Ascending aorta (tissue), 2 donors: Measurements from ENCODE around the gene PDX1. TPM values are rescaled to one million over a fixed set of nuclear protein-coding genes. Genes with fewer than 3 reads are reported as not detected.
A peak's percentile ranks its signal among the peaks of the same experiment; 100 is the strongest.

Experiments used
- DNase-seq, 2 donors: peaks; one replicate each; pipeline ENCODE4 v3.0.0-alpha.2; 2019; ENCODE audit warnings: low spot score in 2 of 2
- H3K27ac ChIP-seq, 2 donors: fragments of 200-600 bp; sonication (generic); one replicate each; pipeline ENCODE4 v1.5.1; 2016 to 2017; ENCODE audit warnings: mild to moderate bottlenecking in 1 of 2
- H3K27me3 ChIP-seq: fragments of 200-600 bp; sonication (generic); one replicate; pipeline ENCODE4 v1.5.1; 2017
- H3K36me3 ChIP-seq, 2 donors: fragments of 200-600 bp; sonication (generic); one replicate each; pipeline ENCODE4 v1.5.1; 2016
- H3K4me1 ChIP-seq, 2 donors: fragments of 200-600 bp; sonication (generic); one replicate each; pipeline ENCODE4 v1.5.1; 2016 to 2017; ENCODE audit warnings: mild to moderate bottlenecking in 1 of 2
- H3K4me3 ChIP-seq, 2 donors: fragments of 200-600 bp; sonication (generic); one replicate each; pipeline ENCODE4 v1.5.1; 2016 to 2017; ENCODE audit warnings: mild to moderate bottlenecking in 1 of 2
- H3K9me3 ChIP-seq, 2 donors: fragments of 200-600 bp; sonication (generic); one replicate each; pipeline ENCODE4 v1.5.1; 2016
- intact Hi-C: fragments of 100-400 bp; cut with DNase I; formaldehyde crosslinking; loops from one replicate; pipeline ENCODE4 v1.15.1; 2023
- total RNA-seq: library from RNA; depleted of rRNA; stranded (reverse); fragments of >200 nt; gene quantifications from one replicate; pipeline ENCODE4 v1.1.0, GENCODE V29; 2016
- TF ChIP-seq, protein P1 (sequence below), 3 experiments: fragments of 200-600 bp in 2 of 3; fragments of 450-650 bp in 1 of 3; sonication (generic) in 2 of 3; IDR thresholded peaks; one replicate each; pipeline ENCODE4 v1.5.1; 2016 to 2019; ENCODE audit warnings: antibody characterized with exemption in 3 of 3, mild to moderate bottlenecking in 1 of 3, moderate library complexity in 1 of 3

Gene PDX1
- total RNA-seq, 1 donor from 2014 or later, result not detected

GRCh38 chr13:27933580-27934328, 14.0 kb downstream of the PDX1 start:
- Histone ChIP-seq H3K27me3 (peaks cover 4% of the 10 kb centered on the region), H3K9me3 (no peaks in the 10 kb centered on the region), H3K4me1 (no peaks in the 10 kb centered on the region), H3K27ac (no peak overlapping the region), H3K36me3 (no peaks in the 10 kb centered on the region), H3K4me3 (no peak overlapping the region)
- TF ChIP-seq, protein P1, sequence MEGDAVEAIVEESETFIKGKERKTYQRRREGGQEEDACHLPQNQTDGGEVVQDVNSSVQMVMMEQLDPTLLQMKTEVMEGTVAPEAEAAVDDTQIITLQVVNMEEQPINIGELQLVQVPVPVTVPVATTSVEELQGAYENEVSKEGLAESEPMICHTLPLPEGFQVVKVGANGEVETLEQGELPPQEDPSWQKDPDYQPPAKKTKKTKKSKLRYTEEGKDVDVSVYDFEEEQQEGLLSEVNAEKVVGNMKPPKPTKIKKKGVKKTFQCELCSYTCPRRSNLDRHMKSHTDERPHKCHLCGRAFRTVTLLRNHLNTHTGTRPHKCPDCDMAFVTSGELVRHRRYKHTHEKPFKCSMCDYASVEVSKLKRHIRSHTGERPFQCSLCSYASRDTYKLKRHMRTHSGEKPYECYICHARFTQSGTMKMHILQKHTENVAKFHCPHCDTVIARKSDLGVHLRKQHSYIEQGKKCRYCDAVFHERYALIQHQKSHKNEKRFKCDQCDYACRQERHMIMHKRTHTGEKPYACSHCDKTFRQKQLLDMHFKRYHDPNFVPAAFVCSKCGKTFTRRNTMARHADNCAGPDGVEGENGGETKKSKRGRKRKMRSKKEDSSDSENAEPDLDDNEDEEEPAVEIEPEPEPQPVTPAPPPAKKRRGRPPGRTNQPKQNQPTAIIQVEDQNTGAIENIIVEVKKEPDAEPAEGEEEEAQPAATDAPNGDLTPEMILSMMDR (IDR thresholded peaks at IDR 0.05), result no peak
- DNase-seq, result no peak
- intact Hi-C loops, result no loop called here

DNA sequence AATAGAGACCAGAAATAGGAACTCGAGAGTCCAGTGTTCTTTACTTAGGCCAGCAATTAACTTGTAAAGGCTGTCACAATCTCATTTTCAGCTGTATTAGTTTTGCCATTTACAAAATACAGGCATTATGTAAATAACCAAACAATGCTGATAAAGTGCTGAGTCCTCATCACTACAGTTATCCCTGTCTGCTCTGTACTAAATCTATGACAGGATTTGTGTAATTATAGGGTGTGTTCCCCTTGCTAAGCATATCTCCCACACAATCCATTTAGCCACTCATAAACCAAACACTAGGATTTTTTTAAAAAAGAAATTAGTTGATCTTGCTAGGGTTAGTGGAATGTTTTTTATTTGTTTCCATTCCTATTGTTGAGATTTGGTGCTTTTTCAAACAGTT, 23.2 kb downstream of the PDX1 start:
- Histone ChIP-seq H3K27me3 (no peaks in the 10 kb centered on the region), H3K27ac (no peak overlapping the region), H3K4me1 (no peaks in the 10 kb centered on the region), H3K9me3 (peaks cover 7% of the 10 kb centered on the region in 2 donors), H3K4me3 (no peak overlapping the region), H3K36me3 (no peaks in the 10 kb centered on the region)
- no peak for DNase-seq
- intact Hi-C loops, result no loop called here
- TF ChIP-seq, protein P1 (IDR thresholded peaks at IDR 0.05), result no peak

DNA sequence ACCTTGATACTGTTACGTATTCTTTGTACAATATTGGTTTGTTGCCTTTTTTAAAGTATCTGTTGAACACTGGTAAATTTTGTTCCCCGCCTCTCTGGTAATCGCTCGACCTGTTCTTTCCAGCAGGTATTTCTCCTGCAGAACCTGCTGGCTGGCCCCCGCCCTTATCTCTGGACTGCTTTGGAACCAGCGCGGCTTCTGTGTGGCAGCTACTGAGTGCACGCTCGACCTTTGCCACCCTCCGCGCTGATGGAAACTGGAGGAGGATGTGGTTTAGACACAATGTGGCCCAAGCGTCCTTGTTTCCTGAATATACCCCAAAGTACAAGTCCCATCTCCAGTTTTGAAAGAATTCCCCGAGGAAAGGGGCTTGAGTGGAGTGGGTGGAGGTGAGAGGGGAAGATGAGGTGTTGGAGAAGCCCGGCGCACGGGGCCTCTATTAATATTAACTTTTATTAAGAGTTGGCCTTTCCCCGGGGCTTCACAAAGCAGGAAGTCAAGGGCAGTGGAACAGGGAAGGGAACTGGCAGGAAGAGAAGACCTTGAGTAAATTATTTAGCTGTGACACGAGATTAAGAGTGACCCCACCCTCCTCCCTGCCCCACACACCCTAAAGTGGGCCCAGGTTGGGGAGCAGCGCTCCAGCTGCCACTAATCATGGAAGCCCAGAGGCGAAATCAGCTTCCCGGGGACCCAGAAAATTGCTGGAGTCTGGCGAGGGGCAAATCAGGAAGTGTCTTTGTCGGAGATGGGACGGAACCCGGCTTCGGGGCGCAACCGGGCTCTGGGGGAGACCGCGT, 33.3 kb downstream of the PDX1 start:
- Histone ChIP-seq H3K9me3 (no peaks in the 10 kb centered on the region), H3K27me3 (peaks cover 3% of the 10 kb centered on the region), H3K4me1 (peaks cover 2 to 9% of the 10 kb centered on the region in 2 donors), H3K4me3 (peak overlapping the region; percentile 49 to 59), H3K27ac (no peak overlapping the region), H3K36me3 (no peaks in the 10 kb centered on the region)
- no peak for DNase-seq
- intact Hi-C loops, result no loop called here
- TF ChIP-seq, protein P1 (IDR thresholded peaks at IDR 0.05), result no peak

DNA sequence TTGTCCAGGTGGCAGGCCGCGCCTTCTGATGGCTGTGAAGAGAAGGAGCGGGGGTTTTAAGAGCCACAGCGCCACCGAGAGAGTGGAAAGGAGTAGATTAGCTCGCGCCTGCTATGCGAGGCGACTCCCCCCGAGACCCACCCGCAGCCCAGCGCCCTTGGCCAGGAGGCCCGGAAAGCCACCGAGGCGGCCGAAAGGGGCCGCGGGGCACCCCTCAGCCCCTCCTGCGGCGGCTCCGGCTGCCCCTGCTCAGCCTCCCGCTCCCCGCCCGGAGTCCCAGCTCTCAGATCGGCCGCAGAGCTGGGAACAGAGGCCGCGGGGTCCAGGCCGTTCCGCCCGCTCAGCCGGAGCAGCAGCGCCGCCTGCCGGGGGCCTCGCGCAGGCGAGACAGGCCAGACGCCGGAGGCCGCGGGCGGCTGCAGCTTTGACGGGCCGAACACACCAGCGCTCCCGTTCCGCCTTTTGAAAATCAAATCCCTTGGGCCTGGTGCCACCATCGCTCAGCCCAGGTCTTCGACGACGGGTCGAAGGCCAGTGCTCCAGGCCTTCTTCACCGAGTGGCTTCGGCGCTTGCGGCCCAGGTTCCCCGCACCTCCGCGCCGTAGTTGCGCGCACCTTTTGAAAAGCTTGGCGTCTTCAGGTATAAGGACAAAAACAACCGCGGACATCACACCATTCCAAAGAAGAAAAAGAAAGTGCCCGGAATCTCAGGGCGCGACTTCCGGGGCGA, 34.0 kb downstream of the PDX1 start:
- H3K4me3 ChIP-seq, result peak overlapping the region; percentile 49 to 59
- peak in 1 of 2 donors; percentile 78 for DNase-seq
- intact Hi-C loops, result no loop called here
- H3K36me3 ChIP-seq, result no peaks in the 10 kb centered on the region
- H3K27me3 ChIP-seq, result peaks cover 10% of the 10 kb centered on the region
- no peaks in the 10 kb centered on the region for H3K9me3 ChIP-seq
- TF ChIP-seq, protein P1 (IDR thresholded peaks at IDR 0.05), result peak; percentile 75 to 84 (median 78)
- H3K4me1 ChIP-seq, result peaks cover 2 to 9% of the 10 kb centered on the region in 2 donors
- no peak overlapping the region for H3K27ac ChIP-seq

DNA sequence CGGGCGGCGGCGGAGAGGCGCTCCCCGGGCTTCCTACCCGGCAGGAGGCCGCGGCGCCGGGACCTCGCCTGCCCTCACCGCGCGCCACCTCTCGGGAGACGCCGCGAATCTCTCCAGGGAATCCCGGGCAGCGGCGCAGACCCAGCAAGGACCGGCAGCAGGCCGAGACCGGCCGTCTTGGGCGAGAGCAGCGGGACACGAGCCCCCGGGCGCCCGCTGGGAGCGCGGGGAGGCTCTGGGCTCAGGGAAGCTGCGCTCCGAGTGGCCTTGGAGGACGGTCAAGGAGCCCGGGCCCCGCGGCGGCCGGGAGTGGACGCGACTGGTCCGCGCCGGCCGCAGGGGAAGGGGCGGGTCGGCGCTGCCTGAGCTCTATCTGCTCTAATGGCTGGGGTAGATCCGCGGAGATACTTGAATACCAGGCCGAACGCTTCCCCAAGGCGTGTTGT, 34.6 kb downstream of the PDX1 start:
- Histone ChIP-seq H3K27ac (no peak overlapping the region), H3K4me3 (peak overlapping the region; percentile 49 to 59), H3K36me3 (no peaks in the 10 kb centered on the region), H3K27me3 (peaks cover 14% of the 10 kb centered on the region), H3K9me3 (no peaks in the 10 kb centered on the region), H3K4me1 (peaks cover 2 to 9% of the 10 kb centered on the region in 2 donors)
- intact Hi-C loops, result no loop called here
- TF ChIP-seq, protein P1 (IDR thresholded peaks at IDR 0.05), result no peak
- no peak for DNase-seq
